ENCODE data around the gene DPYD.

DPYD gene

GRCh38 chr1:97529600-97529999, 391.2 kb downstream of the DPYD start:
- no peak for DNase-seq (ENCODE audit: low read depth)

- DNase-seq (ENCODE audit: low read depth), result no peak
These were observed 396.6 kb downstream of the DPYD start for GRCh38 chr1:97524211-97524610.

- DNase-seq (ENCODE audit: low read depth), result no peak
These were observed 404.2 kb downstream of the DPYD start for GRCh38 chr1:97516588-97516987.

DNA sequence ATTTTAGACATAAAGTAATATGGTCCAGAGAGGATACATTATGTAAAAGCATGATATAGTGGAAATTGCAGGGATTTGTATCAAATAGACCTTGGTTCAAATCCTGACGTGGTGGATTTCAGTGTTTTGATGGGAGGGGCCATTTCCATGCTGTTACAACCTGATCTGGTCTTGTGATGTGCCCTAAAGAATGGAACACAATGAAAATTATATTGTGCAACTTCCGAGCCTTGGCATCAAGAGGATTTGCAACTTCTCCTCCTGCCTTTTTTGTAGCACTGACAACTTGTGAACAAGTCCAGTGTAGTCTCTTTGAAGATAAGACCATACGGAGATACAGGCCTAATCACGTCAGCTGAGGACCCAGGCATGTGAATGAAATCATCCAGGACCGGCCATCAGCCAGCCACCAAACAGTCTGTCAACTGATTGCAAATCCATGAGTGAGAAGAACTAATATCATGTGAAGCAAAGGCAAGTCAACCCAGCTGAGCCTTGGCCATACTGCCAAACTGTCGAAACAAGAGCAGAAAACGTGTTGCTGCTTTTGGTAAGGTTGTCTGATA, 412.1 kb downstream of the DPYD start:
- DNase-seq (ENCODE audit: low read depth), result no peak

DNA sequence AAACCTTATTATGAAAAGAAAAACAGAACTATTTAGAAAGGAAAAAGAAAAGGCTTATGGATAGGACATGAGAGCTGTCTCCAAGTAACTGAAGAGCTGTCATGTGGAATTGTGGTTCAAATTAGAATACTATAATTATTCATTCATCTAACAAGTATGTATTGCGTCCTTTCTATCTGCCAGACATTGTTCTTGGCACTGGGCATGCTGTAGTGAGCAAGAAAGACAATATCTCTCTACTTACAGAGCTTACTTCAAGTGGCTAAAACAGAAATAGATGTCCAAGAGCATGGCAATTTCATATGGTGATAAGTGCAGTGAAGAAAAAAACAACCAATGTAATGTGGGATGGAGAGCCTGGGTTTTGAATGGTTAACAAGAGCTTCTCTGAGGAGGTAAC, 413.0 kb downstream of the DPYD start:
- DNase-seq (ENCODE audit: low read depth), result no peak

- no peak for DNase-seq (ENCODE audit: low read depth)
These were observed 414.5 kb downstream of the DPYD start for GRCh38 chr1:97506368-97506767.

DNA sequence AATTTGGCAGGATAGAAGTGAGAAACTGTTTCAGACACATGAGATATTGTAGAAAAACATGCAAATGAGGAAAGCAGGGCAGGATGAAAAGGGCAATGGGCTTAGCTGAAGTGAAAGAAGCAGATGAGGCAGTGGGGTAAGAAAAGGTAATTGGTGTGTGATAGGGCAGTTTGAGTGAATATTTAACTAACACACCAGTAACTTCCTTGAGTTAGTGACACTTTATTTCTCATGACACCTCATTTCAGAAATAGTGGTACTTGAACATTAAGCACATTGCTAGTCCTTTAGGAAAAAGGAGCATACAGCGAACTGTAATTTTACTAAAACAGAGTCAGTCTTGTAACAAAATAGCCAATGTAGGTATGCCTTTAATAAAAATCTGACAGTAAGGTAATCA, 415.0 kb downstream of the DPYD start:
- DNase-seq (ENCODE audit: low read depth), result no peak

- DNase-seq (ENCODE audit: low read depth), result no peak
These were observed 415.5 kb downstream of the DPYD start for GRCh38 chr1:97505289-97505688.

DNA sequence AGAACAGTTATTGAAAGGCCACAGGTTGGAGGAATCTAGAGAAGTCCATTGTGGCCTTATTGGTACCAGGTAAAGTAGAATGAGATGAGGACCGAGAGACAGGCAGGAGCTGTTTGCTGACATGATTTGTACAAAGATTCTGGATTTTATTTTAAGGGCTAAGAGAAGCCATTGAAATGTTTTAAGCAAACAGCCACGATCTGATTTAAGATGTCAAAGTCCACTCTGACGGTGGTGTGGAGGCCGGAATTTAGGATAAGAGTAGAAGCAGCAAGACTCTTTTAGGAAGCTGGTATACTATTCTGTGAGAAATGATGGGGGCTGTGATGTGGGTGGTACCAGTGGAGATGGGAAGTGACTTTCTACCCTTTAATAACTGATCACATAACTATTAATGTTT, 418.5 kb downstream of the DPYD start:
- DNase-seq (ENCODE audit: low read depth), result no peak

- no peak for DNase-seq (ENCODE audit: low read depth)
These were observed 419.2 kb downstream of the DPYD start for GRCh38 chr1:97501628-97502027.

- DNase-seq (ENCODE audit: low read depth), result no peak
These were observed 420.1 kb downstream of the DPYD start for GRCh38 chr1:97500760-97501159.

DNA sequence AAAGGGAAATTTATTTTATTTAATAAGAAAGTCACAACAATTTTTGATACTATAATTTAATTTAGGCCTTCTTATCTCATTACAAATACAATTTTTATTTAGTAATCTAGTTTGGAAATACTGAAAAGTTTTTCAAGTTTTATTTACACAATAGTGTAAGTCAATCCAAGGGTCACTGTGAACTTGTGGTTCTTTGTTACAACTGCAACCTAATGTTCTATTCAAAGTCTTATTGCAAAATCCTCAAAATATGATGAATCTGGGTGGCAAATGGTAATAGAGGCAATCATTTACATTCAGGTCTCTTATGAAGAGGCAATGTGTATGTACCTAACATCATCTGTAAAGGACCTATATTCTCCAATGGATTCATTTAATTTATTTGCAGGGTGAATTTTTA, 421.2 kb downstream of the DPYD start:
- no peak for DNase-seq (ENCODE audit: low read depth)

DNA sequence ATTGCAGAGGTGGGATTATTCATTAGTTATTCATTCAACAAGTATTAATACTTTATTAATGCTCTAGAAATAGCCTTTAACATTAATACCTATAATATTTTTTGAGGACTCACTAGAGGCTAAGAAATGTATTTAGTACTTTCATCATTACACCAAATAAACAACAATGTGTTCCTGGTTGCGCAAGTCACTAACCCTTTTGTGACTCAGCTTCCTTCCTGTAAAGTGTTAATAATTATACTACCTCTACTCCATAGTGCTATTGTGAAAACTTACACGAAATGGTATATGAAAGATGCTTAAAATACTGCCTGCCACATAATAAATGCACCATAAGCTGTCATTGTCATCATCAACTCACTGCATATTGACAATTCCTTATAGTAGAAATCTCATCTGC, 431.0 kb downstream of the DPYD start:
- DNase-seq (ENCODE audit: low read depth), result no peak

GRCh38 chr1:97488530-97488929, 432.3 kb downstream of the DPYD start:
- DNase-seq (ENCODE audit: low read depth), result no peak

GRCh38 chr1:97482022-97482421, 438.8 kb downstream of the DPYD start:
- no peak for DNase-seq (ENCODE audit: low read depth)

DNA sequence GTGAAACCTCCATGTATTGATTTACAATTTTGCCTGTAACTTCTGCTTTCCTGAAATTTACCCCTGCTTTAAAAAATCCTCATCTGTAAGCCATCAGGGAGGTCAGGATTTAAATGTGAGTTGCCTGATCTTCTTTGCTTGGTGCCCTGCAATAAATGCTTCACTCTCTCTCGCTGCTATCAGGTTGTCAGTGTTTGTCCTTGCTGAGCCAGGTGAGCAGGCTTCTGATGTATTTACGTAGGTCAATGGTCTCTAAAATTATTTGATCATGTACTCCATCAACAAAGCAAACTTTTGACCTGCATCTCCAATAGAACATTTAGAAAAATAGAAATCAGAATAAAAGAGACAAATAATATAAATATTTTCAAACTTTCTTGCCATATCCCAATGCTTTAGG, 453.4 kb downstream of the DPYD start:
- DNase-seq (ENCODE audit: low read depth), result no peak

DNA sequence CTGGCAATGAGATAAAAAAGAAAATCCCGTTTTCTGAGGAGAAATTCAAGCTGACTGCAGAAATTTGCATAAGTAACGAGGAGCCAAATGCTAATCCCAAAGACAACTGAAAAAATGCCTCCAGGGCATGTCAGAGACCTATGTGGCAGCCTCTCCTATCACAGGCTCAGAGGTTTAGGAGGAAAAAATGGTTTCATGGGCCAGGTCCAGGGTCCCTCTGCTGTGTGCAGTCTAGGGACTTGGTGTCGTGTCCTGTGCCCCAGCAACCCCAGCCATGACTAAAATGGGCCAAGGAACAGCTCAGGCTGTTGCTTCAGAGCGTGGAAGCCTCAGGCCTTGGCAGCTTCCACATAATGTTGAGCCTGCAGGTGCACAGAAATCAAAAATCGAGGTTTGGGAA, 456.5 kb downstream of the DPYD start:
- no peak for DNase-seq (ENCODE audit: low read depth)

- no peak for DNase-seq (ENCODE audit: low read depth)
These were observed 459.1 kb downstream of the DPYD start for GRCh38 chr1:97461782-97462181.

DNA sequence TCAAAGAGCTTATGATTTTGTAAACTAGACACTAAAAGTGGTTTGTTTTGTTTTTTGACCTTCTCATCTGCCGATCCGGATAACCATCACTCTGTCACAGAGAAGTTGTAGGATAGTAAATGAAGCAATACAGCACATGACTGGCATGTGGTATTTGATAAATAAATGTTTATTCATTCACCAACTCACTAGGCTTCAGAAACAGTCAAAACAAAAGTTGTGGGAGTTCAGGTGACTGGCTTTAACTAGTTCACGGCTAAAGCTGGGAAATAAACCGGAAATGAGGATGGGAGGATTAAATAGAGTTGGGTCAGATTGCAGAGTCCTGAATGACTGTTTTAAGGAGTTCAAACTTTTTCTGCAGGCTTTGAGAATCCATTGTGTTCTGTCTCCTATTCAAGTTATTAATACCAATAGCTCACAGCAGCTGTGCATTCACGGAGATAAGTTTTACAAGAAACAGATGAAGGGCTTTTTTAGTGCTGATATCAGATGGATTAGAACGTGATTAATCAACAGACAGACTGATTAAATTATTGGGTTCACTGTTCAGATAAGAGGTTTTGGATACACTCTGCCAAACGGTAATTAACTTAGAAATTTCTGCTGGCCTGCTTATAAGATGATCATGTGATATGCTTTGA, 463.3 kb downstream of the DPYD start:
- no peak for DNase-seq (ENCODE audit: low read depth)

DNA sequence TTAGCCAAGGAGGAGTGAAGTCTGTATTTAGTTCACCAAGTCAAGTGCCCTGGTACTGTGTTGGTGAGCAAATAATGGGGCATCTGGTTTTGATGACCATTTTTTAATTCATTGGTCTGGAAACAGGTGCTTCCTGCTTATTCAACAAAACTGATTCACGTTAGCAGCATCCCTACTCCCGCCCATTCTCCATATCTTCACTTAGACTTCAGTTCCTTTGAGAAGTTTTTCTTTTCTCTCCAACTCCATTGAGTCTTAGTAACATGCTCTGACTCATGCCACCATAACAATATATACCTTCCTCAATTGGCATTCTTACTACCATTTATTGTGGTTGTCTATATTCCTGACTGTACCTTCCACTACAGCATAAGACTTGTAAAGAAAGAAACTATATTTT, 468.9 kb downstream of the DPYD start:
- no peak for DNase-seq (ENCODE audit: low read depth)

- no peak for DNase-seq (ENCODE audit: low read depth)
These were observed 469.6 kb downstream of the DPYD start for GRCh38 chr1:97451046-97451826.

GRCh38 chr1:97441966-97442365, 478.9 kb downstream of the DPYD start:
- no peak for DNase-seq (ENCODE audit: low read depth)

- DNase-seq (ENCODE audit: low read depth), result no peak
These were observed 487.0 kb downstream of the DPYD start for GRCh38 chr1:97433824-97434177.
